Fibroblast of lung (primary cell): ENCODE data around the gene PLK4. TPM values are rescaled to one million over a fixed set of nuclear protein-coding genes. Genes with fewer than 3 reads are reported as not detected.

Source experiments
- DNase-seq, 2 donors: peaks; one replicate each; pipeline versions ENCODE4 v3.0.0 to v3.0.0-alpha.2; 2010; ENCODE audit warnings: low read depth in 2 of 2
- H2AFZ ChIP-seq: 2 replicates; pipeline ENCODE4 v1.5.1; 2012; ENCODE audit warnings: low read length, control low read depth, inconsistent platforms
- H3K27ac ChIP-seq: 2 replicates; pipeline ENCODE4 v1.5.1; 2011; ENCODE audit warnings: low read length, control low read depth; ENCODE audit not compliant: insufficient read depth
- H3K27me3 ChIP-seq: 2 replicates; pipeline ENCODE4 v1.5.1; 2011; ENCODE audit warnings: mild to moderate bottlenecking, low read length; ENCODE audit not compliant: control insufficient read depth, insufficient read depth
- H3K36me3 ChIP-seq: 2 replicates; pipeline ENCODE4 v1.5.1; 2011; ENCODE audit warnings: low read length; ENCODE audit not compliant: control insufficient read depth, insufficient read depth
- H3K4me1 ChIP-seq: 2 replicates; pipeline ENCODE4 v1.5.1; 2011; ENCODE audit warnings: low read length; ENCODE audit not compliant: control insufficient read depth, insufficient read depth; ENCODE audit errors: extremely low read depth
- H3K4me2 ChIP-seq: 2 replicates; pipeline ENCODE4 v1.5.1; 2011; ENCODE audit warnings: low read length, control low read depth; ENCODE audit not compliant: insufficient read depth; ENCODE audit errors: extremely low read depth
- H3K4me3 ChIP-seq, 4 experiments: fragments of 200-600 bp in 1 of 4; sonication (generic) in 1 of 4; replicated peaks in 1 of 4; 2 replicates each; pipeline ENCODE4 v1.5.1; 2011 to 2016; ENCODE audit warnings: low read length in 4 of 4, low read depth in 3 of 4, mild to moderate bottlenecking in 3 of 4, control low read depth in 2 of 4, inconsistent platforms in 1 of 4, mixed read lengths in 1 of 4; ENCODE audit not compliant: insufficient read depth in 1 of 4; ENCODE audit errors: control extremely low read depth in 1 of 4
- H3K79me2 ChIP-seq: 2 replicates; pipeline ENCODE4 v1.5.1; 2012; ENCODE audit warnings: mild to moderate bottlenecking, low read length, inconsistent platforms; ENCODE audit not compliant: control insufficient read depth, insufficient read depth
- H3K9ac ChIP-seq: 2 replicates; pipeline ENCODE4 v1.5.1; 2011; ENCODE audit warnings: mild to moderate bottlenecking, low read length, control low read depth; ENCODE audit not compliant: insufficient read depth
- H3K9me3 ChIP-seq: 2 replicates; pipeline ENCODE4 v1.5.1; 2012; ENCODE audit warnings: low read depth, low read length; ENCODE audit not compliant: control insufficient read depth, insufficient read depth
- H4K20me1 ChIP-seq: 2 replicates; pipeline ENCODE4 v1.5.1; 2011; ENCODE audit warnings: low read length; ENCODE audit not compliant: control insufficient read depth, insufficient read depth; ENCODE audit errors: extremely low read depth
- CTCF ChIP-seq, 2 donors: IDR thresholded peaks in 1 of 2; conservative IDR thresholded peaks in 1 of 2; 1 replicate in 1 of 2; 2 replicates in 1 of 2; pipeline ENCODE4 v1.5.1; 2011 to 2012; ENCODE audit warnings: low read length in 2 of 2, control low read depth in 1 of 2, inconsistent platforms in 1 of 2, low read depth in 1 of 2, mild to moderate bottlenecking in 1 of 2
- EZH2 ChIP-seq: IDR thresholded peaks from 2 replicates; pipeline ENCODE4 v1.5.1; 2012; ENCODE audit warnings: low read length, control low read depth, mild to moderate bottlenecking; ENCODE audit errors: missing control alignments
- polyA plus RNA-seq, 2 donors: library from polyadenylated mRNA; depleted of rRNA in 1 of 2; stranded (reverse) in 1 of 2; unstranded in 1 of 2; fragments of >200 nt; gene quantifications; 2 replicates each; pipeline ENCODE4 v1.2.1, GENCODE V29; 2011 to 2012; ENCODE audit warnings: missing spikeins in 1 of 2
- total RNA-seq: library from RNA; depleted of rRNA; stranded (reverse); fragments of >200 nt; gene quantifications from 2 replicates; pipeline ENCODE4 v1.2.1, GENCODE V29; 2014

PLK4 gene
- total and polyA plus RNA-seq, 2 donors (not counting 1 experiment from before 2014, with no cell fraction given) = 5.9 to 6.3 TPM

GRCh38 chr4:127870281-127870680 lies 10.4 kb upstream of the PLK4 start:
- TF ChIP-seq EZH2 (no peak), CTCF (conservative IDR thresholded peaks at IDR 0.05 in 1 of 2, IDR thresholded peaks at IDR 0.05 in 1 of 2; ENCODE audit: low read depth in 1 of 2, low read length in 2 of 2) (no peak)
- Histone ChIP-seq H3K9me3 (no peaks in the 10 kb centered on the region), H3K4me3 (no peak overlapping the region), H2AFZ (no peak overlapping the region), H3K27ac (no peak overlapping the region), H3K4me1 (peaks cover 11% of the 10 kb centered on the region), H3K79me2 (no peaks in the 10 kb centered on the region), H3K4me2 (no peak overlapping the region), H3K27me3 (no peaks in the 10 kb centered on the region), H4K20me1 (no peaks in the 10 kb centered on the region), H3K9ac (no peak overlapping the region), H3K36me3 (no peaks in the 10 kb centered on the region)
- no peak for DNase-seq

GRCh38 chr4:127870688-127871087 lies 10.0 kb upstream of the PLK4 start:
- H3K4me2 ChIP-seq = peak overlapping the region; percentile 1
- no peak overlapping the region for H3K9ac ChIP-seq
- H3K27me3 ChIP-seq = no peaks in the 10 kb centered on the region
- no peak overlapping the region for H3K27ac ChIP-seq
- peak overlapping the region; percentile 10 for H2AFZ ChIP-seq
- no peaks in the 10 kb centered on the region for H3K9me3 ChIP-seq
- H4K20me1 ChIP-seq = no peaks in the 10 kb centered on the region
- no peak for TF ChIP-seq CTCF (conservative IDR thresholded peaks at IDR 0.05 in 1 of 2, IDR thresholded peaks at IDR 0.05 in 1 of 2; ENCODE audit: low read depth in 1 of 2, low read length in 2 of 2)
- TF ChIP-seq EZH2 = no peak
- H3K4me3 ChIP-seq = no peak overlapping the region
- H3K79me2 ChIP-seq = no peaks in the 10 kb centered on the region
- peak; percentile 85 to 91 for DNase-seq
- H3K36me3 ChIP-seq = no peaks in the 10 kb centered on the region
- H3K4me1 ChIP-seq = peaks cover 11% of the 10 kb centered on the region

GRCh38 chr4:127875791-127876190 lies 4.9 kb upstream of the PLK4 start:
- Histone ChIP-seq H3K4me2 (no peak overlapping the region), H3K9ac (no peak overlapping the region), H3K4me1 (peaks cover 7% of the 10 kb centered on the region), H2AFZ (no peak overlapping the region), H3K79me2 (no peaks in the 10 kb centered on the region), H3K36me3 (no peaks in the 10 kb centered on the region), H4K20me1 (no peaks in the 10 kb centered on the region), H3K4me3 (no peak overlapping the region), H3K27ac (no peak overlapping the region), H3K27me3 (no peaks in the 10 kb centered on the region), H3K9me3 (no peaks in the 10 kb centered on the region)
- no peak for TF ChIP-seq CTCF (conservative IDR thresholded peaks at IDR 0.05 in 1 of 2, IDR thresholded peaks at IDR 0.05 in 1 of 2; ENCODE audit: low read depth in 1 of 2, low read length in 2 of 2)
- no peak for TF ChIP-seq EZH2
- no peak for DNase-seq
